Measurements from ENCODE around the gene IGF1R. TPM values are rescaled to one million over a fixed set of nuclear protein-coding genes. Genes with fewer than 3 reads are reported as not detected.

The IGF1R gene
- polyA plus RNA-seq, 1 experiment = 36.2 TPM

DNA sequence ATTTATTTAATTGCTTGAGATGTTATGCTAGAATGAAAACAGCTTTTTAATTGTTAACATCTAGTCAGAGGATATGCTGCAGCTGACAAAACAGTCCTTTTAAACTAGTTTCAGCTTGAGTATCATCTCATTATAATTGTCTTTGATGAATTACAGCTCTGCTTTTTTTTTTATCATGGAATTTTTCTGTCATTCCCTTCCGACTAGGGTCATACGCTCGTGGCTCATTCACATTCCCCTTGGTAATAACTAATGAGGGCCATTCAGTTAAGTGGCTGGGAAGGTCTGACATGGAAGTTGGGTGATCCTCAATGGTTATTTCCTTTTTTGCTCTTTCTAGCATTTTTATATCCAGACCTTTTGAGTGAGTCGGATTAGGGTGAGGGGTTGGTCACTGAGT, 282.2 kb downstream of the IGF1R start:
- POLR2A ChIA-PET = no interaction called here
- H3K27me3 ChIP-seq (ENCODE audit: control insufficient read depth, insufficient read depth, low read length) = no peaks in the 10 kb centered on the region
- peaks cover 24% of the 10 kb centered on the region for H3K36me3 ChIP-seq (ENCODE audit: control insufficient read depth, insufficient read depth, low read length)
- no peak for DNase-seq (ENCODE audit: low read depth)
- CTCF ChIA-PET = no interaction called here
- TF ChIP-seq, protein P1, sequence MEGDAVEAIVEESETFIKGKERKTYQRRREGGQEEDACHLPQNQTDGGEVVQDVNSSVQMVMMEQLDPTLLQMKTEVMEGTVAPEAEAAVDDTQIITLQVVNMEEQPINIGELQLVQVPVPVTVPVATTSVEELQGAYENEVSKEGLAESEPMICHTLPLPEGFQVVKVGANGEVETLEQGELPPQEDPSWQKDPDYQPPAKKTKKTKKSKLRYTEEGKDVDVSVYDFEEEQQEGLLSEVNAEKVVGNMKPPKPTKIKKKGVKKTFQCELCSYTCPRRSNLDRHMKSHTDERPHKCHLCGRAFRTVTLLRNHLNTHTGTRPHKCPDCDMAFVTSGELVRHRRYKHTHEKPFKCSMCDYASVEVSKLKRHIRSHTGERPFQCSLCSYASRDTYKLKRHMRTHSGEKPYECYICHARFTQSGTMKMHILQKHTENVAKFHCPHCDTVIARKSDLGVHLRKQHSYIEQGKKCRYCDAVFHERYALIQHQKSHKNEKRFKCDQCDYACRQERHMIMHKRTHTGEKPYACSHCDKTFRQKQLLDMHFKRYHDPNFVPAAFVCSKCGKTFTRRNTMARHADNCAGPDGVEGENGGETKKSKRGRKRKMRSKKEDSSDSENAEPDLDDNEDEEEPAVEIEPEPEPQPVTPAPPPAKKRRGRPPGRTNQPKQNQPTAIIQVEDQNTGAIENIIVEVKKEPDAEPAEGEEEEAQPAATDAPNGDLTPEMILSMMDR (IDR thresholded peaks at IDR 0.05; ENCODE audit: insufficient read depth, low read depth, low read length) = no peak
- H3K4me3 ChIP-seq (ENCODE audit: low read depth, low read length) = no peak overlapping the region

DNA sequence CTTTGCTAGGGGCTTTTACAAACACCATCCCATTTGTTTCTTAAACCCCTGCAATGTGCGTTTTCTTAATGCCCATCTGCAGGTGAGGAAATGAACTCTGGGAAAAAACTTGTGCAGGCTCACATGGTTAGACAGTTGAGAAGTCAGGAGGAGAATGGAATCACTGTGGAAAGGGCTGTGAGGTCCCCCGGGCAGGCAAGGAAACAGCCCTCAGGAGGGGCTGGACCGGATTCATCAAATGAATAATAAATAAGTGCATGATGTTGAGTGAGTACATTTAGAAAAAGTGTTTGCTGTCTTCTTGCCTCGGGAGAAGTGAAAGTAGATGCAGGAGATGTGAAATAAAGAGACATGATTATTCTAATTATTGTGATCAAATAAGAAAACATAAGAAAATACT, 282.7 kb downstream of the IGF1R start:
- Histone ChIP-seq H3K27me3 (ENCODE audit: control insufficient read depth, insufficient read depth, low read length) (no peaks in the 10 kb centered on the region), H3K4me3 (ENCODE audit: low read depth, low read length) (no peak overlapping the region), H3K36me3 (ENCODE audit: control insufficient read depth, insufficient read depth, low read length) (peaks cover 24% of the 10 kb centered on the region)
- ChIA-PET CTCF (no interaction called here), POLR2A (no interaction called here)
- TF ChIP-seq, protein P1 (IDR thresholded peaks at IDR 0.05; ENCODE audit: insufficient read depth, low read depth, low read length) = no peak
- no peak for DNase-seq (ENCODE audit: low read depth)

DNA sequence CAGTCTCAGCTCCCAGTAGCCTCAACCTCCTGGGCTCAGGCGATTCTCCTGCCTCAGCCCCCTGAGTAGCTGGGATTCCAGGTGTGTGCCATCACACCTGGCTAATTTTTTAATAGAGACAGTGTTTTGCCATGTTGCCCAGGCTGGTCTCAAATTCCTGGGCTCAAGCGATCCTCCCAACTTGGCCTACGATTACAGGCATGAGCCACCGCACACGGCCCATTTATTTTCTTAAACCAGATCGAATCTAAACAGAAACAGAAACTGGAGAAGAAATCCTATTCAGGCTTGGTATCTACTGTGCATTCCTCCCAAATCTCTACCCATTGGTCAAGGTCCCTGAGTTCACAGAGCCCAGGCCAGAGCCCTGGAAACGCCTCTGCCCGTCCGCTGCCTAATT, 285.1 kb downstream of the IGF1R start:
- H3K36me3 ChIP-seq (ENCODE audit: control insufficient read depth, insufficient read depth, low read length) = peaks cover 21% of the 10 kb centered on the region
- POLR2A ChIA-PET = no interaction called here

DNA sequence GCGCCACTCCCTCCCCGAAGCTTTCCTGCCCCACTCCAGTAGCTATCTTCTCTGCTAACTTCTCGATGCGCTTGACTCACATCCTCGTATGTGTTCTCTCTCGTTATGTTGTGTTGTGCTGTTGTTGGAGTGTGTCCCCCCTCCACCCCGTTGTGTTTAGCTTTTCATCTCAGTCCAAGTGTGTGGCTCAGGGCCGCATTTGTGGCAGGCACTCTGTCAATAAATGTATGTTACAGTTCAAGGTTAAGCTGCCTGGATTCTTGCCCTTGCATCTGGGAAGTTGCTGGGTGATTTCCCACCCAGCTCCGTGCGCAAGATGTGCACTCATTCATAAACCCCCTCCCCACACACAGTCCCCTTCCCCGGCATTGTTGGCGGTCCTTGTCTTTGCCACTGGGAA, 287.4 kb downstream of the IGF1R start:
- Histone ChIP-seq H3K36me3 (ENCODE audit: control insufficient read depth, insufficient read depth, low read length) (peaks cover 22% of the 10 kb centered on the region), H3K4me3 (ENCODE audit: low read depth, low read length) (no peak overlapping the region), H3K27me3 (ENCODE audit: control insufficient read depth, insufficient read depth, low read length) (no peaks in the 10 kb centered on the region)
- ChIA-PET CTCF (interaction anchor here (1.0 to 1.4 kb wide), 2 partner anchors 9 to 416 kb away, joined by 3 read pairs; no protein-coding TSS in a partner anchor), POLR2A (no interaction called here)
- DNase-seq (ENCODE audit: low read depth) = no peak
- TF ChIP-seq, protein P1 (IDR thresholded peaks at IDR 0.05; ENCODE audit: insufficient read depth, low read depth, low read length) = no peak

More for the DNA sequence above, 285.1 kb downstream of the IGF1R start:
- CTCF ChIA-PET = no interaction called here
- TF ChIP-seq, protein P1 (IDR thresholded peaks at IDR 0.05; ENCODE audit: insufficient read depth, low read depth, low read length) = no peak
- H3K27me3 ChIP-seq (ENCODE audit: control insufficient read depth, insufficient read depth, low read length) = no peaks in the 10 kb centered on the region
- no peak for DNase-seq (ENCODE audit: low read depth)
- H3K4me3 ChIP-seq (ENCODE audit: low read depth, low read length) = no peak overlapping the region

DNA sequence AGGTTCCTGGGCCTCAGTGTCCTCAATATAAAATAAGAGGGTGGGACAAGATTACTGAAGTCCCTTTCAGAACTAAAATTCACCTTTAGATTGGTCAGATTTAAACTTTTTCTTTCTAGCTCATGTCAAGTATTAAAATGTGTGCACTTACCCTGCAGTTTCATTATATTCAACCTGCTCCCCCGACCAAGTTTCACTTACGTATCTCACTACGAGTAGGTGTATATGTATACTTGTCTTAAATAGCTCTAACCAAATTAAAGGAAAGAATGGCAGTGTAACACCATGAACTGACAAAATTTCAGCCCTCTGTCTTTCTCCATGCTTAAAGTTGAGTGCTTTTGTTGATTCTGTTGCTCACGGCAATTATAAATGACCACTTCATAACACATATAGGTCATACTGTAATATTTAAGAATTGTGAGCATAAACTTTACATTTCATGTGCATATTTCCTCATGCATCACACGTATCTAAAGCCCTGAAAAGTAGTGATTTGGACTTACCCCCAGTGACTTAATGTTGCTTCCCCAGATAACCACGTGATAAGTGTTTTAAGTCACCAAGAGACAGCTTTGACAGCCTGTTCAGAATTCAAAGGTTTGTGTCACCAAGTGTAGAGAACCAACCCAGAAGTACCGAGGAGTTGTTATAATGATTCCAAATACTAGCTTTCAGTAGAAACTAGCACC, 289.2 kb downstream of the IGF1R start:
- Histone ChIP-seq H3K27me3 (ENCODE audit: control insufficient read depth, insufficient read depth, low read length) (no peaks in the 10 kb centered on the region), H3K4me3 (ENCODE audit: low read depth, low read length) (no peak overlapping the region), H3K36me3 (ENCODE audit: control insufficient read depth, insufficient read depth, low read length) (peaks cover 20% of the 10 kb centered on the region)
- ChIA-PET POLR2A (no interaction called here), CTCF (interaction anchor here (0.6 to 1.0 kb wide), 3 partner anchors 17 to 34 kb away, joined by 3 to 4 read pairs (median 3); no protein-coding TSS in a partner anchor)
- TF ChIP-seq, protein P1 (IDR thresholded peaks at IDR 0.05; ENCODE audit: insufficient read depth, low read depth, low read length) = no peak
- no peak for DNase-seq (ENCODE audit: low read depth)
